Skin of body (tissue), 2 donors: ENCODE measurements around the gene NR5A1. TPM values are rescaled to one million over a fixed set of nuclear protein-coding genes. Genes with fewer than 3 reads are reported as not detected.

Source experiments
- DNase-seq: peaks from one replicate; lab custom pipeline; 2025; lab: John Stamatoyannopoulos, UW
- total RNA-seq: library from RNA; depleted of rRNA; stranded (reverse); fragments of >200 nt; gene quantifications from one replicate; pipeline ENCODE4 v1.2.3, GENCODE V29; 2014

NR5A1 gene
- total RNA-seq, 1 donor from 2014 or later, result not detected

- no peak for DNase-seq
These were observed 26.1 kb downstream of the NR5A1 start for GRCh38 chr9:124481115-124481514.

GRCh38 chr9:124480621-124480981, 26.6 kb downstream of the NR5A1 start:
- no peak for DNase-seq

GRCh38 chr9:124479947-124480620, 27.1 kb downstream of the NR5A1 start:
- no peak for DNase-seq

- DNase-seq, result no peak
These were observed 27.8 kb downstream of the NR5A1 start for GRCh38 chr9:124479371-124479770.

- DNase-seq, result no peak
These were observed 28.8 kb downstream of the NR5A1 start for GRCh38 chr9:124478354-124478753.

- DNase-seq, result no peak
These were observed 29.4 kb downstream of the NR5A1 start for GRCh38 chr9:124477648-124478285.

- no peak for DNase-seq
These were observed 30.0 kb downstream of the NR5A1 start for GRCh38 chr9:124477211-124477647.

GRCh38 chr9:124475868-124476690, 31.1 kb downstream of the NR5A1 start:
- DNase-seq, result no peak

- no peak for DNase-seq
These were observed 31.9 kb downstream of the NR5A1 start for GRCh38 chr9:124475158-124475867.

- DNase-seq, result no peak
These were observed 33.0 kb downstream of the NR5A1 start for GRCh38 chr9:124474151-124474550.

GRCh38 chr9:124473310-124473709, 33.9 kb downstream of the NR5A1 start:
- no peak for DNase-seq

GRCh38 chr9:124472770-124473169, 34.4 kb downstream of the NR5A1 start:
- DNase-seq, result no peak

GRCh38 chr9:124471761-124472160, 35.4 kb downstream of the NR5A1 start:
- DNase-seq, result no peak

GRCh38 chr9:124470726-124471125, 36.5 kb downstream of the NR5A1 start:
- DNase-seq, result no peak

GRCh38 chr9:124470306-124470705, 36.9 kb downstream of the NR5A1 start:
- DNase-seq, result no peak

- DNase-seq, result no peak
These were observed 38.0 kb downstream of the NR5A1 start for GRCh38 chr9:124469011-124469832.

GRCh38 chr9:124468061-124468740, 39.0 kb downstream of the NR5A1 start:
- DNase-seq, result no peak

GRCh38 chr9:124467410-124468060, 39.7 kb downstream of the NR5A1 start:
- no peak for DNase-seq

- no peak for DNase-seq
These were observed 41.5 kb downstream of the NR5A1 start for GRCh38 chr9:124465736-124466135.

- DNase-seq, result no peak
These were observed 44.5 kb downstream of the NR5A1 start for GRCh38 chr9:124462739-124463138.
